GM19025 (cell line): ENCODE measurements around the gene GRAP.

Source experiments
- ATAC-seq: cut with Tn5 transposase; IDR thresholded peaks from one replicate; pipeline ENCODE4 v1.9.1; 2021; ENCODE audit warnings: mild to moderate bottlenecking, low read depth, moderate library complexity; ENCODE audit not compliant: unreplicated experiment

GRAP gene

DNA sequence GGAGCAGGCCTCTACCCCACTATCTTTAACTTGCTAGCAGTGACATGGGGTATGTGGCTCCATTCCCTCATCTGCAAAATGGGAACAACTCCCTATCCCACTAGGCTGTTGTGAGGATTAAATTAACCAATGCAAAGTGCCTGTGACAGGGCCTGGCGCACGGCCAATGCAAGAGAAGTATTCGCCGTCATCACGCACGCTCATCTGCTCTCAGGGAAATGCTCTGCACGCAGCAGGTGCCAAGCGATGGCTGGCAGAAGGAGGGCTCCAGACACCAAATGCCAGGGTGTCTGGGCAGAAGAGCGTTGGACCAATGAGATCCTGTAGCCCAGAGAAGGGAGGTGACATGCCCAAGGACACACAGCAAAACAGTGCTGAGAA, 59.5 kb downstream of the GRAP start:
- ATAC-seq: no peak

- no peak for ATAC-seq
These were observed 60.1 kb downstream of the GRAP start for GRCh38 chr17:18986541-18987229.

- ATAC-seq: no peak
These were observed 61.3 kb downstream of the GRAP start for GRCh38 chr17:18985475-18985874.

- ATAC-seq: no peak
These were observed 62.3 kb downstream of the GRAP start for GRCh38 chr17:18984273-18985114.

DNA sequence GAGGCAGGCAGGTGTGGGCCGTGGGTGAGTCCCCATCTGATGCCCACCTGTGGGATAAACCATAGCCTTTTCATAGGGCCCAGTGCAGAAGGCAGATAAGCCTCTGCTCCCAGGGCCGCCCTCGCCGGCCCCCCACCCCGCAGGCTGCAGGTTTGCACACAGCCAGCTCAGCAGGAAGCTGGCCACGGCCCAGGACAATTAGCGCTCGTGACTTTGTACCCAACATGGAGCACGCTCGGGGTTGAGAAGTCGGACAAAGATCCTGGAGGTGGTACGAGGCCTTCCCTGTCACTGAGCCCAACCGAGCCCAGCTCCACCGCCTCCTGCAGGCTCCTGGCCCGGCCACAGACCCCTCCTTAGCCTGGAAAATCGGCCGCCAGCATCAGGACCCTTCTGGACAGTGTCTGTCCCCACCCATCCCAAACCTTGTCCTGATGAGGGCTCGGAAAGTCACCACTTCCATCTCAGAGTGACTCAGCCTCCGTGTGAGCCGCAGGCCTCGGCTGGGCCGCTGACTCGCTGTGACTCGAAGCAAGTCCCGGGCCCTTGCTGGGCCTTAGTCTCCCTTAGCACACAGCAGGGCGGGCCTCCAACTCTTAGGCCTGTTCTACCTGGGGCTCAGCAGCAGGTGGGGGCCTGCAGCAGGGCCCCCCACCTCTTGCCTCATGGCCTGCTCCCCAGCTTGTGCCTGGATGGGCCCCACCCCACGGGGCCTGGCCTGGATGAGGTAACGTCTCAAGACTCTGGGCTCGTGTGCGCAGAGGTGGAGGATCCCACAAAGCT, 64.9 kb downstream of the GRAP start:
- no peak for ATAC-seq

DNA sequence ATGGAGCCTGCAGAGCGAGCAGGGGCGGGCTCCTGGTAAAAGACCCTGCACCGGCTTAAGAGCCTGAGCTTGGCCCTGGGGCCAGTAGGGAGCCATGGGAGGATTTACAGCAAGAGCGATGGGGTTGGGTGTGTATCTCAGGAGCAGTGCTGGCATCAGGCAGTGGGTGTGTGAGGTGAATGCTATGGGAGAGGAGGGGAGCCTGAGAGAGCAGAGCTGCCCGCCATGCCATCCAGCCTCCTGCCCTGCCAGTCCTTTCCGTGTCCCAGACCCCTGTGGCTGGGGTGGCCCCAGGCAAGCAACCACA, 65.5 kb downstream of the GRAP start:
- ATAC-seq: no peak

DNA sequence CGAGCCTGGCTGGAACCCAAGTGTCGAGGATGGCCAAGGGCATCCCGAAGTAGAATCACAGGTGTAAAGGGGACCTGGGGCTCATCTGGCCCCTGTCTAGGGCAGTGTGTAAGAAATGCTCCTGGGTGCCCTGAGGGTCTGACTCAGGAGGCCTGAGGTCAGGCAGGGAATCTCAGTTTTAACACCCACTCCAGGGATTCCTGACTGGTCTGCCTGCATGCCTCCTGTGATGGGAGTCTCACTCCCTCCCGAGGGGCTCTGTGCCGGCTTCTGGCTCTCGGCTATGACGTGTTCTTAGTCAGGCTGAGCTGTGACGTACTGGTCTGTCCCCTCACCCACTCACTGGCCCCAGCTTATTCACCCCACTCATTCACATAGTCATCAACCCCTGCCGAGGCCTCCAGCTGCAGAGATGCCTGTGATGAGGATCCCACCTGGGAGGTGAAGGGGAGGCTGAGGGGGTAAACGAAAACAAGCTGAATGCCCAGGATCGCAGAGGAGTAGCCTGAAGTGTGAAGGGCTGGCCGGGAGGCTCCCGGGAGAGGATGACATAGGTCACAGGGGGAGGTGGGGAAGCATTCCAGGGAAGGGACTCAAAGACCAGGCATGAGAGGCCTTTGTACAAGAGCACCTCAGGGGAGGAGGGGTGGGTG, 65.9 kb downstream of the GRAP start:
- no peak for ATAC-seq

DNA sequence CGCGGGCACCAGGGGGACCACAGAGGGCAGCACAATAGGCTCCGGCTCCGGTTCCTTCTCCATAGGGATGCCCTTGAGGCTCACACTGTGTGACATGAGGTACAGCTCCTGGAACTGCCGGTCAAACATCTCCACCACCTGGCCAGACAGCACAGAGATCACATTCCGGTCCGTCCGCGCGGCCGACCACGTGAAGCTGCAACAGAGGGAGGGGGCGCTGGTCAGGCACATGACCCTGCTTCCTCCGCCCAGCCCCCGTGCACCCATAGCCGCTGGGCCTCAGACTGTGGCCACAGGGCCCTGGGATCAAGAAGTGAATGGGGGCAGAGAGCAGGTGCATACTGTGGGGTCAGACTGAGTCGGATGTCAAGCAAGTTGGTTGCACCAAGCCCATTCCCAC, 68.1 kb downstream of the GRAP start:
- no peak for ATAC-seq

DNA sequence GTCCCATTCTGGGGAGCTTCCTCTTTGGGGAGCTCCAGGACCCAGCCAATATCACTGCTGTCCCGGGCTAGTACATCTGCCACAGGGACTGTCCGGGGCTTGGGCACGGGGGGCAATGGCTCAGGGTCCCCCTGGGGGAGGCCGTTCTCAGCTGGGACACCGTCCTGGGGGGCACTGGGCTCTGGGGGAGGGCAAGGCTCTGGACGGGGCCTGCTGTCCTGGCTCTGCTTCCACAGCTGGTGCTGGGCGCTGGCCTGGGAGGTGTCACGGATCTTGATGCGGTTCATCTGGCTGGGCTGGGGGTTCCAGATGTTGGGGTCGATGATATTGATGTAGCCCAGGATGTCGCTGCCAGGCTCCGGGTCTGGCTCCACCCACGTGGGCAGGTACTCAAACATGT, 68.7 kb downstream of the GRAP start:
- no peak for ATAC-seq

DNA sequence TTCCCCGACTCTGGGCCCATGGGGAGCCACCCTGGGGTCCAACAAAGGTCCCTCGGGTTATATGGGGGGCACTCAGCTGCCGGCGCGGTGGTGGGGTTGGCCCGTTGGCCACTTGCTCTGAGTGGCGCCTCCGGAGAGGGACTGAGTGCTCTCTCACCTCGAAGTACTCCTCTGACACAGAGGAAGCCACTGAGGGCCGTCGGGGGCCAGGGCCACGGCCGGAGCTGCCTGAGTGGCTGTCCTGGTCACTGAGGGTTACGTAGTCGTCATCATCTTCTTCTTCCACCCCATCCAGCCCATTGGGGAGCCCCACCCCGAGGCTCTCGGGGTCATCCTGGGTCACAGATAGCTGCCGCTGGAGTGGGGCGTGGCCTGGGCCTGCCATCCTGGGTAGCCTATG, 69.1 kb downstream of the GRAP start:
- no peak for ATAC-seq

DNA sequence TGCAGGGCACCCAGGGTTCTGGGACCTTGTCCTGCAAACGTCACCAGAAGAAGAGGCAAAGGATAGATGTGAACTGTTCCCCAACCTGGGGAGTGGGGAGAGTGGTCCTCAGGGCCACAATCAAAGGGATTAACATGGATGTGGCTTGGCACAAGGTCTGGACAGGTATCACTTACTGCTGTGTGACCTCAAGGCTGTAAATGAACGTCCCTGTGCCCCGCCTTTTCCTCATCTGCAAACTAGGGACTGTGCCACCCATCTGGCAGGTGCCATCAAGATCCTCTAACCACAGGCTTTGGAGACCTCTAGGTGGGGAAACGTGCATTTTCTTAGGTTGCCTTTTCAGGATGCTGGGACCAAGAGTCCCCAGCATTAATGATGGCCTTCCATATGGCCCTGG, 69.7 kb downstream of the GRAP start:
- no peak for ATAC-seq

DNA sequence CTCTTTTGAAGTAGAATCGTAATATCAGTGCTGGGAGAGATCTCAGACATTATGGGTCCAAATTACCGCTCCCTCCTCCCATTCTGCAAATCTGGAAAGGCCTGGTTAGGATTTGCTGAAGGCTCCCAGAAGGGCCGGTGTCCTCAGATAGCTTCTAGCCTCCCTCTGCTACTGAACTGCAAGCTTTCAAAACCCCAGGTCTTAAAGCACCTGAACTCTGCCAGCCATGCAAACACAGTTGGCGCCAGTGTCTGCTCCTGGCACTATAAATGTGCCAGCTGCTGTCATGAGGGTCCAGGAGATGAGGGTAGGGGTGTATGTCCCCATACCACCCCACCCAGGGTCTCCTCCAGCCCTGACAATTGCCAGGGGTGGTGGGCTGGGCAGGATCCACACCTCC, 70.6 kb downstream of the GRAP start:
- ATAC-seq: no peak

DNA sequence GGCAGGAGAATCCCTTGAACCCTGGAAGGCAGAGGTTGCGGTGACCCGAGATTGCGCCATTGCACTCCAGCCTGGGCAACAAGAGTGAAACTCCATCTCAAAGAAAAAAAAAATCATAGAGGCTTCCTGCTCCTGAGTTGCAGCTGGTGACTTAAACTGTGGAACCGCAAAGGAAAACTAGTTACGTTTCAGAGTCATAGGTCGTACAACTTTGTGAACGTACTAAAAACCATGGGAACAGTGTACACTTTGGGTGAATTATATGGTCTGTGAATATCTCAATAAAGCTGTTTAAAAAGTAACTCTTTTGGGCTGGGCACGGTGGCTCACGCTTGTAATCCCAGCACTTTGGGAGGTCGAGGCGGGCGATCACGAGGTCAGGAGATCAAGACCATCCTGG, 71.2 kb downstream of the GRAP start:
- no peak for ATAC-seq

- ATAC-seq: no peak
These were observed 72.2 kb downstream of the GRAP start for GRCh38 chr17:18974407-18975149.

DNA sequence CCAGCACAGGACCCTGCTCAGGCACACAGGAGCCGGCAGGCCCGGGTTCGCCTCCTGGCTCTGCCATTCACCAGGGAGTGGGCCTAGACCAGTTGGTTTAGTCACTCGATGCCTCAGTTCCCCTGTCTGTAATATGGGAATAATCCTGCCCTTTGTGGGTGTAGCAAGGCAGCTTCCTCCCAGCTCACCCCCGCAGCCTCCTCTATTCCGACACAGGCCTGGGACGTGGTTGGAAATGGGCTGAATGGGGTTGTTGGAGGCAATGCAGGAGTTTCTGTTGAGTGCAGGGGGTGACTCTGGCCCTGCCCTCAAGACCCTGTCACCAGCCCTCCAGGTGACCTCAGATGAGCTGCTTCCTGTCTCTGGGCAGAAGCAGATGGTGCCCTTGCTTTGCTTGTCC, 75.0 kb downstream of the GRAP start:
- no peak for ATAC-seq
